ENCODE data around the gene SMOC2. TPM values are rescaled to one million over a fixed set of nuclear protein-coding genes. Genes with fewer than 3 reads are reported as not detected.

The SMOC2 gene
- total and polyA plus RNA-seq, 4 experiments from 2014 or later: not detected

- Histone ChIP-seq H3K27me3 (ENCODE audit: insufficient read depth, low read length) (no peaks in the 10 kb centered on the region), H3K9me3 (ENCODE audit: control insufficient read depth in 1 of 2, low read length in 2 of 2) (no peaks in the 10 kb centered on the region), H3K27ac (ENCODE audit: low read depth, low read length) (no peak overlapping the region), H3K4me1 (ENCODE audit: insufficient read depth, low read length) (no peaks in the 10 kb centered on the region), H3K4me3 (ENCODE audit: low read length in 2 of 2) (no peak overlapping the region), H3K36me3 (ENCODE audit: insufficient read depth, low read length) (no peaks in the 10 kb centered on the region)
- CTCF ChIA-PET (ENCODE audit: partially characterized antibody): no interaction called here
- Mint-ChIP-seq H3K9me3 (peaks cover 0 to 8% (median 0%) of the 10 kb centered on the region in 8 donors), H3K4me1 (no peaks in the 10 kb centered on the region), H3K27me3 (peaks cover 1 to 8% of the 10 kb centered on the region in 2 donors), H3K36me3 (no peaks in the 10 kb centered on the region), H3K27ac (no peak overlapping the region), H3K4me3 (no peak overlapping the region)
- intact Hi-C loops (cut with micrococcal nuclease): no loop called here
- DNase-seq: no peak
- POLR2A ChIA-PET (ENCODE audit: partially characterized antibody): no interaction called here
These were observed 158.1 kb downstream of the SMOC2 start for GRCh38 chr6:168599118-168599494.

GRCh38 chr6:168599769-168600330, 158.9 kb downstream of the SMOC2 start:
- peak overlapping the region in 1 of 8 donors; percentile 66 for H3K4me3 Mint-ChIP-seq

GRCh38 chr6:168600381-168600780, 159.4 kb downstream of the SMOC2 start:
- Histone ChIP-seq H3K27me3 (ENCODE audit: insufficient read depth, low read length) (no peaks in the 10 kb centered on the region), H3K9me3 (ENCODE audit: control insufficient read depth in 1 of 2, low read length in 2 of 2) (no peaks in the 10 kb centered on the region), H3K27ac (ENCODE audit: low read depth, low read length) (no peak overlapping the region), H3K4me1 (ENCODE audit: insufficient read depth, low read length) (no peaks in the 10 kb centered on the region), H3K4me3 (ENCODE audit: low read length in 2 of 2) (no peak overlapping the region), H3K36me3 (ENCODE audit: insufficient read depth, low read length) (no peaks in the 10 kb centered on the region)
- Mint-ChIP-seq H3K4me1 (no peaks in the 10 kb centered on the region), H3K36me3 (no peaks in the 10 kb centered on the region), H3K9me3 (peaks cover 0 to 9% (median 0%) of the 10 kb centered on the region in 8 donors), H3K4me3 (no peak overlapping the region), H3K27ac (no peak overlapping the region), H3K27me3 (peaks cover 1 to 8% of the 10 kb centered on the region in 2 donors)
- DNase-seq: no peak
- POLR2A ChIA-PET (ENCODE audit: partially characterized antibody): no interaction called here
- intact Hi-C loops (cut with micrococcal nuclease): no loop called here
- CTCF ChIA-PET (ENCODE audit: partially characterized antibody): no interaction called here

More at GRCh38 chr6:168599769-168600330, 158.9 kb downstream of the SMOC2 start:
- Mint-ChIP-seq H3K36me3 (no peaks in the 10 kb centered on the region), H3K27ac (no peak overlapping the region), H3K27me3 (peaks cover 1 to 8% of the 10 kb centered on the region in 2 donors), H3K9me3 (peaks cover 0 to 10% (median 0%) of the 10 kb centered on the region in 8 donors), H3K4me1 (no peaks in the 10 kb centered on the region)
- DNase-seq: no peak
- no peak overlapping the region for H3K27ac ChIP-seq (ENCODE audit: low read depth, low read length)
- H3K27me3 ChIP-seq (ENCODE audit: insufficient read depth, low read length): no peaks in the 10 kb centered on the region
- H3K36me3 ChIP-seq (ENCODE audit: insufficient read depth, low read length): no peaks in the 10 kb centered on the region
- H3K9me3 ChIP-seq (ENCODE audit: control insufficient read depth in 1 of 2, low read length in 2 of 2): no peaks in the 10 kb centered on the region
- intact Hi-C loops (cut with micrococcal nuclease): no loop called here
- no peaks in the 10 kb centered on the region for H3K4me1 ChIP-seq (ENCODE audit: insufficient read depth, low read length)
- POLR2A ChIA-PET (ENCODE audit: partially characterized antibody): no interaction called here
- H3K4me3 ChIP-seq (ENCODE audit: low read length in 2 of 2): no peak overlapping the region
- CTCF ChIA-PET (ENCODE audit: partially characterized antibody): no interaction called here

GRCh38 chr6:168601111-168601510, 160.1 kb downstream of the SMOC2 start:
- DNase-seq: no peak
- no peaks in the 10 kb centered on the region for H3K4me1 Mint-ChIP-seq
- H3K27me3 Mint-ChIP-seq: peaks cover 1 to 8% of the 10 kb centered on the region in 2 donors
- POLR2A ChIA-PET (ENCODE audit: partially characterized antibody): no interaction called here
- H3K36me3 ChIP-seq (ENCODE audit: insufficient read depth, low read length): no peaks in the 10 kb centered on the region
- intact Hi-C loops (cut with micrococcal nuclease): no loop called here
- no peaks in the 10 kb centered on the region for H3K36me3 Mint-ChIP-seq
- H3K27me3 ChIP-seq (ENCODE audit: insufficient read depth, low read length): no peaks in the 10 kb centered on the region
- no peaks in the 10 kb centered on the region for H3K4me1 ChIP-seq (ENCODE audit: insufficient read depth, low read length)
- H3K9me3 Mint-ChIP-seq: peaks cover 0 to 8% (median 0%) of the 10 kb centered on the region in 8 donors
- no peak overlapping the region for H3K27ac Mint-ChIP-seq
- H3K9me3 ChIP-seq (ENCODE audit: control insufficient read depth in 1 of 2, low read length in 2 of 2): no peaks in the 10 kb centered on the region
- CTCF ChIA-PET (ENCODE audit: partially characterized antibody): no interaction called here
- H3K4me3 ChIP-seq (ENCODE audit: low read length in 2 of 2): no peak overlapping the region
- no peak overlapping the region for H3K27ac ChIP-seq (ENCODE audit: low read depth, low read length)
- H3K4me3 Mint-ChIP-seq: no peak overlapping the region

- intact Hi-C loops (cut with micrococcal nuclease): no loop called here
- Mint-ChIP-seq H3K27ac (no peak overlapping the region), H3K36me3 (no peaks in the 10 kb centered on the region), H3K4me1 (no peaks in the 10 kb centered on the region), H3K27me3 (peaks cover 1 to 8% of the 10 kb centered on the region in 2 donors), H3K4me3 (no peak overlapping the region), H3K9me3 (peaks cover 0 to 8% (median 0%) of the 10 kb centered on the region in 8 donors)
- Histone ChIP-seq H3K9me3 (ENCODE audit: control insufficient read depth in 1 of 2, low read length in 2 of 2) (no peaks in the 10 kb centered on the region), H3K27me3 (ENCODE audit: insufficient read depth, low read length) (no peaks in the 10 kb centered on the region), H3K4me1 (ENCODE audit: insufficient read depth, low read length) (no peaks in the 10 kb centered on the region), H3K36me3 (ENCODE audit: insufficient read depth, low read length) (no peaks in the 10 kb centered on the region), H3K4me3 (ENCODE audit: low read length in 2 of 2) (no peak overlapping the region), H3K27ac (ENCODE audit: low read depth, low read length) (no peak overlapping the region)
- DNase-seq: no peak
- ChIA-PET POLR2A (ENCODE audit: partially characterized antibody) (no interaction called here), CTCF (ENCODE audit: partially characterized antibody) (no interaction called here)
These were observed 160.6 kb downstream of the SMOC2 start for GRCh38 chr6:168601546-168601945.

GRCh38 chr6:168602576-168602975, 161.6 kb downstream of the SMOC2 start:
- H3K36me3 Mint-ChIP-seq: no peaks in the 10 kb centered on the region
- intact Hi-C loops (cut with micrococcal nuclease): no loop called here
- no peaks in the 10 kb centered on the region for H3K27me3 ChIP-seq (ENCODE audit: insufficient read depth, low read length)
- no peak overlapping the region for H3K27ac ChIP-seq (ENCODE audit: low read depth, low read length)
- no peaks in the 10 kb centered on the region for H3K4me1 ChIP-seq (ENCODE audit: insufficient read depth, low read length)
- H3K9me3 Mint-ChIP-seq: peaks cover 0 to 8% (median 0%) of the 10 kb centered on the region in 8 donors
- no peak overlapping the region for H3K4me3 Mint-ChIP-seq
- no peak overlapping the region for H3K4me3 ChIP-seq (ENCODE audit: low read length in 2 of 2)
- no peak for DNase-seq
- no peaks in the 10 kb centered on the region for H3K36me3 ChIP-seq (ENCODE audit: insufficient read depth, low read length)
- H3K4me1 Mint-ChIP-seq: no peaks in the 10 kb centered on the region
- CTCF ChIA-PET (ENCODE audit: partially characterized antibody): no interaction called here
- H3K9me3 ChIP-seq (ENCODE audit: control insufficient read depth in 1 of 2, low read length in 2 of 2): no peaks in the 10 kb centered on the region
- peak overlapping the region in 1 of 7 donors; percentile 35 for H3K27ac Mint-ChIP-seq
- peaks cover 1 to 6% of the 10 kb centered on the region in 2 donors for H3K27me3 Mint-ChIP-seq
- POLR2A ChIA-PET (ENCODE audit: partially characterized antibody): no interaction called here

- Histone ChIP-seq H3K36me3 (ENCODE audit: insufficient read depth, low read length) (no peaks in the 10 kb centered on the region), H3K27me3 (ENCODE audit: insufficient read depth, low read length) (no peaks in the 10 kb centered on the region), H3K27ac (ENCODE audit: low read depth, low read length) (no peak overlapping the region), H3K4me1 (ENCODE audit: insufficient read depth, low read length) (no peaks in the 10 kb centered on the region), H3K4me3 (ENCODE audit: low read length in 2 of 2) (no peak overlapping the region), H3K9me3 (ENCODE audit: control insufficient read depth in 1 of 2, low read length in 2 of 2) (no peaks in the 10 kb centered on the region)
- H3K4me1 Mint-ChIP-seq: no peaks in the 10 kb centered on the region
- POLR2A ChIA-PET (ENCODE audit: partially characterized antibody): no interaction called here
- intact Hi-C loops (cut with micrococcal nuclease): no loop called here
- no peak for DNase-seq
- no peaks in the 10 kb centered on the region for H3K36me3 Mint-ChIP-seq
- peaks cover 1 to 6% of the 10 kb centered on the region in 2 donors for H3K27me3 Mint-ChIP-seq
- CTCF ChIA-PET (ENCODE audit: partially characterized antibody): no interaction called here
- H3K27ac Mint-ChIP-seq: no peak overlapping the region
- peaks cover 0 to 8% (median 0%) of the 10 kb centered on the region in 8 donors for H3K9me3 Mint-ChIP-seq
- no peak overlapping the region for H3K4me3 Mint-ChIP-seq
These were observed 162.2 kb downstream of the SMOC2 start for GRCh38 chr6:168603234-168603633.

- H3K27ac Mint-ChIP-seq: no peak overlapping the region
- intact Hi-C loops (cut with micrococcal nuclease): no loop called here
- H3K36me3 ChIP-seq (ENCODE audit: insufficient read depth, low read length): no peaks in the 10 kb centered on the region
- no peaks in the 10 kb centered on the region for H3K9me3 ChIP-seq (ENCODE audit: control insufficient read depth in 1 of 2, low read length in 2 of 2)
- H3K27me3 ChIP-seq (ENCODE audit: insufficient read depth, low read length): no peaks in the 10 kb centered on the region
- H3K4me3 ChIP-seq (ENCODE audit: low read length in 2 of 2): no peak overlapping the region
- H3K27ac ChIP-seq (ENCODE audit: low read depth, low read length): no peak overlapping the region
- no peak overlapping the region for H3K4me3 Mint-ChIP-seq
- H3K36me3 Mint-ChIP-seq: no peaks in the 10 kb centered on the region
- ChIA-PET POLR2A (ENCODE audit: partially characterized antibody) (no interaction called here), CTCF (ENCODE audit: partially characterized antibody) (no interaction called here)
- no peaks in the 10 kb centered on the region for H3K4me1 ChIP-seq (ENCODE audit: insufficient read depth, low read length)
- peaks cover 0 to 8% (median 0%) of the 10 kb centered on the region in 8 donors for H3K9me3 Mint-ChIP-seq
- H3K27me3 Mint-ChIP-seq: peaks cover 1 to 6% of the 10 kb centered on the region in 2 donors
- no peak for DNase-seq
- no peaks in the 10 kb centered on the region for H3K4me1 Mint-ChIP-seq
These were observed 165.0 kb downstream of the SMOC2 start for GRCh38 chr6:168605964-168606363.
